Vagina (tissue), 2 donors: ENCODE data around the gene CHRNB4.

Experiments used
- CTCF ChIP-seq, 3 experiments: fragments of 450-650 bp in 2 of 3; fragments of 200-600 bp in 1 of 3; sonication (generic) in 1 of 3; IDR thresholded peaks; one replicate each; pipeline ENCODE4 v1.5.1; 2017 to 2019; ENCODE audit warnings: antibody characterized with exemption in 3 of 3, mild to moderate bottlenecking in 2 of 3, moderate library complexity in 2 of 3
- POLR2A ChIP-seq, 2 donors: fragments of 450-650 bp; IDR thresholded peaks; one replicate each; pipeline ENCODE4 v1.6.1; 2017; ENCODE audit warnings: antibody characterized with exemption in 2 of 2, mild to moderate bottlenecking in 2 of 2, moderate library complexity in 2 of 2
- POLR2AphosphoS5 ChIP-seq, 2 donors: sonication (generic); formaldehyde crosslinking; IDR thresholded peaks; one replicate each; pipeline ENCODE4 v1.9.0; 2017; ENCODE audit warnings: antibody characterized with exemption in 2 of 2, mild to moderate bottlenecking in 2 of 2, low read depth in 1 of 2; ENCODE audit not compliant: insufficient read depth in 1 of 2

- TF ChIP-seq CTCF (IDR thresholded peaks at IDR 0.05): no peak
- no peak for TF ChIP-seq POLR2A (IDR thresholded peaks at IDR 0.05)
- no peak for TF ChIP-seq POLR2AphosphoS5 (IDR thresholded peaks at IDR 0.05; ENCODE audit: insufficient read depth in 1 of 2, low read depth in 1 of 2)
These were observed 24.5 kb downstream of the CHRNB4 start for GRCh38 chr15:78616506-78616905.
